MCF 10A (cell line): ENCODE measurements around the gene EFCAB14. TPM values are rescaled to one million over a fixed set of nuclear protein-coding genes. Genes with fewer than 3 reads are reported as not detected.

Experiments used
- BruUV-seq: library from RNA; stranded (reverse); fragments of 400-500 nt; replicated peaks from 2 replicates; lab custom pipeline; 2021; lab: Mats Ljungman, UMichigan
- CTCF ChIA-PET: fragments of 300-600 bp; sonication (Branson Sonifier 250); formaldehyde crosslinking; extraction: SDS; loops from one replicate; lab custom pipeline; 2021; ENCODE audit warnings: antibody characterized with exemption, inconsistent platforms; lab: Yijun Ruan, JAX
- POLR2A ChIA-PET: fragments of 300-600, 350-650 bp; sonication (Branson Sonifier 250); formaldehyde crosslinking; extraction: SDS; loops from one replicate; lab custom pipeline; 2020; ENCODE audit warnings: antibody characterized with exemption, inconsistent platforms; lab: Yijun Ruan, JAX
- DNase-seq: peaks from one replicate; pipeline ENCODE4 v3.0.0-alpha.2; 2018; ENCODE audit not compliant: unreplicated experiment
- H3K27ac Mint-ChIP-seq: one replicate; pipeline ENCODE4 v1.8.0; 2022; ENCODE audit warnings: mild to moderate bottlenecking, low read depth, mixed read lengths; ENCODE audit not compliant: unreplicated experiment
- H3K27me3 Mint-ChIP-seq: one replicate; pipeline ENCODE4 v1.8.0; 2022; ENCODE audit warnings: mixed read lengths; ENCODE audit not compliant: insufficient read depth, unreplicated experiment
- H3K36me3 Mint-ChIP-seq: one replicate; pipeline ENCODE4 v1.8.0; 2022; ENCODE audit warnings: mild to moderate bottlenecking, moderate library complexity, mixed read lengths; ENCODE audit not compliant: insufficient read depth, unreplicated experiment
- H3K4me1 Mint-ChIP-seq: one replicate; pipeline ENCODE4 v1.8.0; 2022; ENCODE audit warnings: mixed read lengths; ENCODE audit not compliant: insufficient read depth, unreplicated experiment
- H3K4me3 Mint-ChIP-seq: one replicate; pipeline ENCODE4 v1.8.0; 2022; ENCODE audit warnings: mild to moderate bottlenecking, moderate library complexity, mixed read lengths; ENCODE audit not compliant: unreplicated experiment
- H3K9me3 Mint-ChIP-seq: one replicate; pipeline ENCODE4 v1.8.0; 2022; ENCODE audit warnings: mixed read lengths; ENCODE audit not compliant: unreplicated experiment
- CTCF ChIP-seq: fragments of 200-600 bp; IDR thresholded peaks from one replicate; pipeline ENCODE4 v1.8.0; 2022; ENCODE audit warnings: antibody characterized with exemption, mild to moderate bottlenecking; ENCODE audit not compliant: unreplicated experiment
- intact Hi-C: fragments of 100-400 bp; cut with micrococcal nuclease; formaldehyde crosslinking; loops from 2 replicates; pipeline ENCODE4 v1.14.1; 2022
- total RNA-seq: library from RNA; stranded (reverse); gene quantifications from 2 replicates; pipeline ENCODE4 v1.2.3, GENCODE V29; 2022

EFCAB14 gene
- total RNA-seq, 1 experiment from 2014 or later, result 33.9 TPM

GRCh38 chr1:46690931-46691421 is 27.9 kb downstream of the EFCAB14 start:
- no peak for DNase-seq
- TF ChIP-seq CTCF, result no peak
- Mint-ChIP-seq H3K27me3 (no peaks in the 10 kb centered on the region), H3K36me3 (peaks cover 89% of the 10 kb centered on the region), H3K4me1 (no peaks in the 10 kb centered on the region), H3K27ac (no peak overlapping the region), H3K9me3 (no peaks in the 10 kb centered on the region), H3K4me3 (no peak overlapping the region)
- ChIA-PET POLR2A (interaction anchor here (0.6 to 0.8 kb wide), 2 partner anchors 17 to 287 kb away, joined by 3 read pairs; no protein-coding TSS in a partner anchor), CTCF (interaction anchor here (0.5 to 0.7 kb wide), 3 partner anchors 9 to 54 kb away, joined by 3 to 6 read pairs (median 3); no protein-coding TSS in a partner anchor)
- no TSS peak for BruUV-seq
- intact Hi-C loops, result no loop called here

- intact Hi-C loops, result no loop called here
- Mint-ChIP-seq H3K27me3 (no peaks in the 10 kb centered on the region), H3K9me3 (no peaks in the 10 kb centered on the region), H3K4me3 (no peak overlapping the region), H3K4me1 (no peaks in the 10 kb centered on the region), H3K36me3 (peaks cover 84% of the 10 kb centered on the region), H3K27ac (no peak overlapping the region)
- DNase-seq, result no peak
- TF ChIP-seq CTCF, result no peak
- no TSS peak for BruUV-seq
- POLR2A ChIA-PET, result no interaction called here
- CTCF ChIA-PET, result interaction anchor here (0.7 kb wide), 1 partner anchor 9 kb away, joined by 3 read pairs; no protein-coding TSS in a partner anchor
Observed at GRCh38 chr1:46689897-46690296, 29.0 kb downstream of the EFCAB14 start.

GRCh38 chr1:46689356-46689755 is 29.6 kb downstream of the EFCAB14 start:
- POLR2A ChIA-PET, result no interaction called here
- intact Hi-C loops, result no loop called here
- no peak for DNase-seq
- Mint-ChIP-seq H3K27ac (no peak overlapping the region), H3K36me3 (peaks cover 84% of the 10 kb centered on the region), H3K9me3 (no peaks in the 10 kb centered on the region), H3K27me3 (no peaks in the 10 kb centered on the region), H3K4me1 (no peaks in the 10 kb centered on the region), H3K4me3 (no peak overlapping the region)
- TF ChIP-seq CTCF, result no peak
- CTCF ChIA-PET, result interaction anchor here (0.7 kb wide), 2 partner anchors 8 to 162 kb away, joined by 3 read pairs; no protein-coding TSS in a partner anchor
- BruUV-seq, result no TSS peak

GRCh38 chr1:46687921-46688509 is 30.9 kb downstream of the EFCAB14 start:
- Mint-ChIP-seq H3K36me3 (peaks cover 86% of the 10 kb centered on the region), H3K4me1 (no peaks in the 10 kb centered on the region), H3K27ac (no peak overlapping the region), H3K4me3 (no peak overlapping the region), H3K9me3 (no peaks in the 10 kb centered on the region), H3K27me3 (no peaks in the 10 kb centered on the region)
- ChIA-PET CTCF (interaction anchor here (0.7 kb wide), 1 partner anchor 20 kb away, joined by 3 read pairs; no protein-coding TSS in a partner anchor), POLR2A (no interaction called here)
- intact Hi-C loops, result no loop called here
- no peak for DNase-seq
- BruUV-seq, result no TSS peak
- no peak for TF ChIP-seq CTCF
